HG03159 (cell line): Measurements from ENCODE around the gene HHATL.
"Not testable (repeated sequence)": the region's sequence is repeated elsewhere in the genome, so short reads cannot be mapped to it uniquely, and the experiment has no call there.

Experiments used
- ATAC-seq: cut with Tn5 transposase; IDR thresholded peaks from one replicate; pipeline ENCODE4 v1.9.1; 2021; ENCODE audit warnings: mild to moderate bottlenecking, moderate library complexity; ENCODE audit not compliant: unreplicated experiment

The HHATL gene

DNA sequence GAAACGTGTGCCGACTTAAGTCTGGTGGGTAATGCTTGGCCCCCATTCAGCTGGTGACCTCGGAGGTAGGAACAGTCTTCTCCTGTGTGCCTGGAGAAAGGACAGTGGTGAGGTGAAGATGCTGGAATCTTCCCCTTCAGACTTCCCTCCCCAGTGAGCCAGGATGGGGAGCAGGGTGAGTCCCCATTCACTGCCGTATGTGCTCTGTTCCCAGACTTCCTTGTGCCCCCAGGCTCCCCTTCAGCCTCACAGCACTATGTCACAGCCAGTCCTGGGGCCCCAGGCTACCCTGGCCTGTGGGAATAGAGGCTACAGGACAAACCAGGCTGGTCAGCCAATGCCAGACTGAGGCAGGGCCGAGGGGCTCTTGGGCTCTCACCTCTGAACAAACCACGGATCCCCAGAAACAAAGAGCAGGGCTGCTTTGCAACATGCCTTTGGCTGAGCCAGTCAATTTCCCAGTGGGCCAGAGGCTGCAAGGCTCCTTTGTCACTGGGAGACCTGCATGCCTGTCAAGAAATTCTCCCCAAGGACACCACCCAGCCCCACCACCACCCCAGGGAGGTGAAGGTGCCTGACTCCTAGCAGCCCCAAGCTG, 31.8 kb upstream of the HHATL start:
- ATAC-seq, result no peak

- no peak for ATAC-seq
These were observed 31.1 kb upstream of the HHATL start for GRCh38 chr3:42733501-42734262.

DNA sequence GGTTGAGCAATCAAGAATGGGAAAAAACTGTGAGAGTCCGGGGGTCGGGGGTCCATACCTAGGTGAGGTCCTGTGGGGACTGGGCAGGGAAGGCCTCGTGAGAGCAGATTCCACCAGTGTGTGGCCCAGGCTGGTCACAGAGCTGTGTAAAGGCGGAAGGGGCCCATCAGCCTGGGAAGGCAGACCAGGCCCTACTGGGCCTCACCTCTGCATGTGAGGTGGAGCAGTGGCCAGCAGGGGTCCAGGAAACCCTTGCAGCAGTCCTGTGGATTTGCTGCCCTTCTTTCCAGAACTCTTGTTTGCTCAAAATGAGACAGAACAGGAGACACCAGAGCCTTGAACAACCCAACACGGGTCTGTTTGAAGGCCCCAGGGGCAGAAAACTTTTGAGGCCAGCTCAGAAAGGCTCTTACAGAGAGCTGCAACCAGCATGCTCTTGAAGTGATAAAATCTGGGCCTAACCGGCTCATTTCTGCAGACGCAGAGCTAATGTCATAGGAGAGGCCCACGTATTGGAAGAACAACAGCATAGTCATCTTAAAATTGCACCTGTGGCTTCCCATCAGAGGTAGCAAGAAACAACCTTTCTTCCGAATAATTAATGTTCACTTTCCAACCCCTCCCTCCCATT, 30.3 kb upstream of the HHATL start:
- ATAC-seq, result no peak

- no peak for ATAC-seq
These were observed 29.7 kb upstream of the HHATL start for GRCh38 chr3:42732196-42732828.

DNA sequence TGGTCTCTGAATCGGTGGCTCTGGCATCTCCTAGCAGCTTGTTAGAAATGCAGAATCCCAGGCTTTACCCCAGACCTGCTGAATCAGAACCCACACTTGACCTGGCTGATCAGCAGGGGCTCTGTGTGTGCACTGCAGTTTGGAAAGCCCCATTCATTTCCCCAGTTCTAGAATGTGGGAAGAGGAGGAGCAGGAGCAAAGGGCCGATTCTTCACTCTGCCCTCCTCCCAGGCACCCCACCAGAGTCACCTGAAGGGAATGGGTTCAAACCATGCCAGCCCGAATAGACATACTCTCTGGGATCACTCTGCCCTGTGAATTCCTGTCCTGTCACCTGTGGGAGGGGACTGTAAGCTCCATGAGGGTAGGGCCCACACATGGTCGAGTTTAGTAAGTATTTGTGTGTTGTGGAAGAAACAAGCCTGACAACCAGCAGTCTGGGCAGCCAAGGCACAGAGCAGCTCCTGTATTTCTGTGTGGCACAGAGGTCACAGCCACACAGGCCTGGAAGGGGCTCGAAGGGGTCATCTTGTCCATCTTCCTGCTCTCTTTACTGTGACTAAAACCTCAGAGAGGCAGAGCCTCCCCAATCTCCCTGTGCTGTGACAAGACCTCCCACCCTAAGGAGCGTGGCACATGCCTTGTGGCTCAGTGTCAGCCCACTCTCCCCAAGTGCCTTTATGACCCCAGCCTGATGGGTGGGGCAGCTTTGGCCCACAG, 29.0 kb upstream of the HHATL start:
- no peak for ATAC-seq

- no peak for ATAC-seq
These were observed 28.3 kb upstream of the HHATL start for GRCh38 chr3:42730706-42731420.

DNA sequence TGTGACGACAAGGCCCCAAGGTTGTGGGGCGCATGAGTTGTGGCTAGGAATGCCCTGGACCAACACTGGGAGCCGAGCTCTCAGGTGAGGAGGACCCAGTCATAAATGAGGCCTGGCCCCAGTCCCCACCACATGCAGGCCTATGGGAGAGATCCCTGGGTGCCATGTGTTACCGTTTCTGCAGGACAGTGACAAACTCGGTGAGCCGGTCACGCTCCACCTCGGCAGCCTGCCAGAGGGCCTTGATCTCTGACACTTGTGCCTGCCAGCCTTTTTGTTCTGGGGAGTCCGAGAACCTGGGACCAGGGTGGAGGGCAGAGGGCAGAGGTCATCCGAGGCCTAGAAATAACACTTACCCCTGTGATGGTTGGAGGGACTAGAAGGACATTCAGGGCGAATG, 27.7 kb upstream of the HHATL start:
- no peak for ATAC-seq

DNA sequence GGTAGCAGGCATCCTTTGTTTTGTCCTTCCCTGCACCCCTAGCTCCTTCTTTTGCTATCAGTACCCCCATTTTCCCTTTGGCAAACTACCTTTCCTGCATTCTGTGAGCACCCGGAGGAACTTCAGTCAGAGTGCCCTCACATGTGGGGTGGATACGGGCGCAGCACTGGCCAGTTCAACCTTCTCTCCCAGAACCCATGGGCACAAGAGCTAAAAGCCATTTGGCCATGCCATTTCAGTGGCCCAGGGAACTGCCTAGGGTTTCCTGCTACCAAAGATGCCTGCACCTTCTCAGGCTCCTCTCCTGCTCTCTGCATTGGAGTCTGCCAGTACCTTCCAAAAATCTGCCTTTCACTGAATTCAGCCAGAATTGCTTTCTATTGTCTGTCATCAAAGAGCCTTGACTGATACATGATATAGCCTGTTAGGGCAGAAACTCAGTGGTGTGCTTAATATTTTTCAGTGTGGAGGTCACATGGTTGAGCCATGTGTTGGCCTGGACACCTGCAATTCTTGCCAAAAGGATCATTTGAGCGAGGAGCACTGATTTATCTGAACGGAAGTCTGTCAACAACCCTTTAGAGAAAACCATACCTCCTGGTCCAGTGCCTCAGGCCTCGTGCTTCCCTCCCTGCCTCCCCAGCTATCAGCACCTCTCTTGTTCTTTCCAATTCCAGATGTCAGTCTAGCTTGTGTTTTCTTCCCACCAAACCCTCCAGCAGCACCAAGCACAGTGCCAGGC, 27.0 kb upstream of the HHATL start:
- no peak for ATAC-seq

DNA sequence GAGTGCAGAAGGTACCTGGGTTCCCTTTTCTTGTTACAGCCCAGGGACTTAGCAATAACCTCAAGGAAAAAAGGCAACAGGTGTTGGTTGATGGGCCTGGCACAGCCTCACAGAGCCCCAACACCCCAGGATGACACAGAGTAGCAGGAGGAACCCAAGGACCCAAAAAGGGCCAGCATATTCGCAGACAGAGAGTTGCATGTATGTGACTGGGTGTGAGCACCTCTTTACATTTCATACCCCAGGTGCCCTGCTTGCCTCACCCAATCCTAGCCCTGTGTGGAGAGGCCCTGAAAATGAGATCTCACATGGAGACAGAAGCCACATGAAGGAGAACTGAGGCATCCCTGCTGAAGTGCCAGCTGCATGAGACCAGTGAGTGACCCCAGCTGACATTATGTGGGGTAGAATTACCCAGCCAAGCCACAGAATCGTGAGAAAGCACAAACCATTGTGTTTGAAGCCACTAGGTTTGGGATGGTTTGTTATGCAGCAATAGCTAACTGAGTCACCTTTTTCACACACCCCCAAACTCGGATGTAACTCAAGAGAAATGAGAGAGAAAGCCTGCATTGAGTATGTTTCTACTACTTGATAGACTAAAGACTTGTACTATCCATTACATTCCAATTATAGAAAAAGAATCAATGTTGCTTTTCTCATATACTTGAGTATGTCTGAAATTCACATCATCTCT, 26.2 kb upstream of the HHATL start:
- ATAC-seq, result no peak

DNA sequence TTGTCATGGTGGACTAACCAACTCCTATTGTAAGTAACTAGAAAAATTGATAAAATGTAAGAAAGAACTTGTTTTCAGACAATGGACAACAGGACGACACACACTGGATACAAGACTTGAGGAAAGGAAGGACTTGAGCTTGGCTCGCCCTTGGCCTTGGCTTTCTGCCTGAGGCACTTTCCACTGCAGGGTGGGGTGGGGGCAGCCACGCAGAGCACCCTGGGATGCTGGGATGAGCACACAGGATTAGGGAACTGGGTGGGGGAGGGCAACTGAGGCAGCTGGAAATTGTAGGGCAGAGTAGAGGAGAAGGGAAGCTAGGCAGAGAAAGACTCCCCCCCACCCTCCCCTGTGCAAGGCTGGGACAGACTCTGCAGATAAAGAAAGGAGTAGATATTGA, 25.5 kb upstream of the HHATL start:
- no peak for ATAC-seq

DNA sequence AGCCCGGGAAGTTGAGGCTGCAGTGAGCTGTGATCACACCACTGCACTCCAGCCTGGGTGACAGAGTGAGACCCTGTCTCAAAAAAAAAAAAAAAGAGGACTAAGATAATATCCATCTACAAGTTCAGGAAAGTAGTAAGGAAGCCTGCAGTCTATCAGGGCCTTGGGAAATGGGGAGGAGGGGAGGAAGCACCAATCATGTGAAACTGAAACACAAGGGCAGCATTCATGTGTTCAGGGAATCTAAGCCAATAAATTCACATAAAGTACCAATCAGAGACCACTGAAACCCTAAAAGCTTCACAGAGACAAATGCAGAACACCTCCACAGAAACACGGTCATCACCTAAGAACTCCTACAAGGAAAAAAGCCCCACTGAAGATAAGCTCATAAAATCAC, 22.9 kb upstream of the HHATL start:
- no peak for ATAC-seq

DNA sequence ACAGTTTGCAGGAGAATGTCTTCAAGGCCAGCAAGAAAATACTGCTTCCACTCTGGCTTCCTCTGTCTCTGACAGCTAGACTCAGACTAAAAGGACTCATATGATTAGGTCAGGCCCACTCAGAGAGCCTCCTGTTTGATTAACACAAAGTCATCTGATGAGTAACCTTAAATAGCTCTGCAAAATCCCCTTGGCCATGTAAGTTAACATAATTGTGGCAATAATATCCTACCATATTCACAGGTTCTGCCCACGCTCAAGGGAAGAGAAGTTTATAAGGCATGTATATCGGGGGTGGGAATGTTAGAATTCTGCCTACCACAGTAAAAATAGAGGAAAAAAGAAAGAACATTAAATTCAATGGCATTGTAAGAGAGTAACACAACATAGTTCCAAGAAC, 20.6 kb upstream of the HHATL start:
- ATAC-seq, result no peak

DNA sequence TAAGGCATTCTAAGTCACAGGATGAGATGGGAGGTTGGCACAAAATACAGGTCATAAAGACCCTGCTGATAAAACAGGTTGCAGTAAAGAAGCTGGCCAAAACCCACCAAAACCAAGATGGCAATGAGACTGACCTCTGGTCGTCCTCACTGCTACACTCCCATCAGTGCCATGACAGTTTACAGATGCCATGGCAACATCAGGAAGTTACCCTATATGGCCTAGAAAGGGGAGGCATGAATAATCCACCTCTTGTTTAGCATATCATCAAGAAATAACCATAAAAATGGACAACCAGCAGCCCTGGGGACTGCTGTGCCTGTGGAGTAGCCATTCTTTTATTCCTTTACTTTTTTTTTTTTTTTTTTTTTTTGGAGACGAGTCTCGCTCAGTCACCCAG, 19.8 kb upstream of the HHATL start:
- not testable (repeated sequence) for ATAC-seq

- ATAC-seq, result no peak
These were observed 19.1 kb upstream of the HHATL start for GRCh38 chr3:42721690-42722089.

DNA sequence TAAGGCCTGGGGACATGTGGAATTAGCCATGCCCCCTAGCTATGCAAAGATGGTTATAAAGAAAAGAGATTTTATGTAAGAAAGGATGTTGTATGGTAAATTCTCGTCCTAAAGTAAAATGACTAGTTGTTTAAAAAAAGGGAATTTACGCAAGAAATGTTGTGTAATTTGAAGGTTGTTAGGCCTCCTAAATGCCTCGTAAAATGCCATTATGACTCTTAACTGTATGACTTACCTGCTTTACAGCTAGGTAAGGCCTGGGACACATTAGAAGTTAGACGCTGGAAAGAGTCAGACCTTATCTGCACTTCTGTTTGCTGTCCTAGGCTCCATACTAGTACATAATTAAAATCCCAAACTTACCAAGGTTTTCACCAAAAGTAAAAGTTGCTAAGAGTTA, 17.5 kb upstream of the HHATL start:
- ATAC-seq, result no peak

GRCh38 chr3:42719002-42719401, 16.4 kb upstream of the HHATL start:
- no peak for ATAC-seq

DNA sequence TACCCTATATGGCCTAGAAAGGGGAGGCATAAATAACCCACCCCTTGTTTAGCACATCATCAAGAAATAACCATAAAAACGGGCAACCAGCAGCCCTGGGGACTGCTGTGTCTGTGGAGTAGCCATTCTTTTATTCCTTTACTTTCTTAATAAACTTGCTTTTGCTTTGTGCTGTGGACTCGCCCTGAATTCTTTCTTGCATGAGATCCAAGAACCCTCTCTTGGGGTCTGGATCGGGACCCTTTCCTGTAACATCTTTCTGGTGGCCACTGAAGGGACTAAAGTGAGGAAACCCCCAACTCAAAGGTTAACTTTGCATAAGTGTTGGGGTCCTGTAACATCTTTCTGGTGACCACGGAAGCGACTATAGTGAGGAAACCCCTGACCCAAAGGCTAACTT, 15.7 kb upstream of the HHATL start:
- ATAC-seq, result no peak

DNA sequence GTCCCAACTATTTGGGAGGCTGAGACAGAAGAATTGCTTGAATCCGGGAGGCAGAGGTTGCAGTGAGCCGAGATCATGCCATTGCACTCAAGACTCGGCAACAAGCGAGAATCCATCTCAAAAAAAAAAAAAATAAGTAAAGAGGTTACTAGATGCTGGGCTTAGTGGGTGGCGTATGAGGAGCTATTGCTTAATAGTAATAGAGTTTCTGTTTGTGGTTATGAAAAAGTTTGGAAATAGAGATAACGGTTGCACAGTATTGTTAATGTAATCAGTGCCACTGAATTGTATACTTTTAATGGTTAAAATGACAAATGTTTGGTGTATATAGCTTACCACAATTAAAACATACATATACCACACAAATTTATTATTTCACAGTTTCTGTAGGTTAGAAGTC, 14.7 kb upstream of the HHATL start:
- no peak for ATAC-seq

DNA sequence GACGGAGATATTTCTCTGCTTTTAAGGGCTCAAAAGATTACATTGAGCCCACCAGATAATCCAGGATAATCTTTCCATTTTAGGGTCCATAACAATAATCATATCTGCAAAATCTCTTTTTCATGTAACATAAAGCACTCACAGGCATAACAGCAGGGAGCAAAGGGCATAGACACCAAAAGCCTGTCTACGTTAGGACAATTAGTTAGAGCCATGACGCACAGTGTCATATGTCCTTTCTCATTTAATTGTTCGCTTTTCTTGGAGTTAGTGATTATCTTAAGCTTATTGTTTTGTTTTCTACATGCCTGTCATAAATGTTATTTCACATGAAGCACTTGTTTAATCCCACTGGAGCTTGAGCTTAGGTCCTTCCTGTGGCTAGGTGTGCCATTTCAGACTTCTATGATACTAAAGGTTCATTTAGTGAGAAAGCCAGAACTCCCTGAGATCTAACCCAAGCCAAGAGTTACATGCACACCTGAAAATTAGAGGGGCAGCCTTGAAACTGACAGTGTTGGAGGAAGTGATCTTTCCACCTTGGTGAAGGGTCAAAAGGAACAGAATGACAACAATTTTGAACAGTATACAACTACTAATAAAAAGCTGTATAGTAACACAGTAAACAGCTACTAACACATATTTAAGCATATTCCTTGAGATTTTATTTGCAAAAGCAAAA, 11.7 kb upstream of the HHATL start:
- no peak for ATAC-seq
